ENCODE data around the gene SLC2A13. TPM values are rescaled to one million over a fixed set of nuclear protein-coding genes. Genes with fewer than 3 reads are reported as not detected.
A peak's percentile ranks its signal among the peaks of the same experiment; 100 is the strongest.

Gene SLC2A13
- polyA plus RNA-seq (ENCODE audit: insufficient read length in 4 of 4): 10 to 100 TPM; 11.7 to 17.8 (median 17.0) TPM

DNA sequence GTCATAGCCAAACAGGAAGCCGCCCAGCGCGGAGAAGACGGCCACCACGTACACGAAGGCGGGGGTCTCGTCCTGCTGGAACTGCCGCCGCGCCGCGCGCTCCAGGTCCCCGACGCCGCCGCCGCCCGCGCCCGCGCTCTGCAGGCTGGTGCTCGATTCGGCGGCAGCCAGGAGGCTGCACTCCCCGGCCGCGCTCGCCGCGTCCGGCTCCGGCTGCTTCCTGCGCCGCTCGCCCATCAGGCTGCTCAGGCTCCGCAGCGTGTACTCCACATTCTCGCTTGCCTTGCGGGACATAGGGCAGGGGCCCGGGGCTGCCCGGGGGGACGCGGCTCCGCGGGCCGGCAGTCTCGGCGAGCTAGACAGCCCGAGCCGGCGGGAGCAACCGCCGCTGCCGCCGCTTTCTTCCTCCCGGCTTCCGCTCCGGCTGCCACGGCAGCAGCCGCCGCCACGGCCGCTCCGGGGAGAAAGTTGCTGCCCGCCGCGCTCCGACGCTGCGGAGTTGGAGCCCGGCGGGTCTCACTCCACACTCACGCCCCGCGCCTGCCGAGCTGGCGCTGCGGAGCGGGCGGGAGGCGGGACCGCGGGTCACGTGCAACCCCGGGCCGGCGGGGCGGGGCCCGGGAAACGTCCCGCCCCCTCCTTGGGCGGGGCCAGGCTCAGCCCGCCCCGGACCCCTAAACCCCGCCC, at the start of gene SLC2A13:
Gene SLC2A13 (minus strand): TSS at position 567 of the 687 bp plus-strand sequence. CDS start 273 bp downstream, at position 294.
- DNase-seq (ENCODE audit: low read depth in 4 of 4, low spot score in 3 of 4): peak in 1 of 4 donors; percentile 64

DNA sequence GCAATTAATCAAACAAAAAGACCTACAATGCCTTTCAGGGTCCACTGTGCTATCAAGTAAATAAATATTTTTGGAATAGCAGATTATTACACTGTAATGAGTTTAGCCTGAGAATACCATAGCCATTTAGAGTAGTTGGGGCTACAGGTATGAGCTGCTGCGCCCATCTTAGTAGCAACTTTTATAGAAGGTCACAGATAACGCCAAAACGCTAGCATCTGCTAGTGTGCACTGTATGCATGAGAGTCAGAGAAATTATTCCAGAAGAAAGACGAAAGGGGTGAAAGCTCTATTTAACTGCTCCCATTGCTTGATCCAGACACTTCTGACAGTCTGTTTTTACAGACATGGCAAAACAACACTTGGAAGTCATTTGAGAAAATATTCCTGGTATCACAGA, 48.5 kb upstream of the SLC2A13 start:
- DNase-seq (ENCODE audit: low read depth in 4 of 4, low spot score in 3 of 4): no peak

DNA sequence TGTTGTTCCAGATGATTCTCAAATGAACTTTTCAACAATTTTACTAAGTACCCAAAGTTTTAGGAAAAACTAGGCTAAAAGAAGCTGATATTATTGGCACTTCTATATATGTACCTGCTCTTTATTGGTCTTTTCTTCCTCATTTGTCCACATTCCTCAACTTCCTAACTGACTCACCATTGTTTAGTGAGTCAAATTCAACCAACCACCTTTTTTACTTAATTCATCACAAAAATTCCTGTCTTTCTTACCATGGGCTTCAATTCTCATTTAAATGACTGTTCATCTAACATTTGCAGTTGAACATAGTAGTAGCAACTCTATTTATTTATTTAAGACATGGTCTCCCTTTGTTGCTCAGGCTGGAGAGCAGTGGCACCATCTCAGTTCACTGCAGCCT, 47.6 kb upstream of the SLC2A13 start:
- DNase-seq (ENCODE audit: low read depth in 4 of 4, low spot score in 3 of 4): no peak

DNA sequence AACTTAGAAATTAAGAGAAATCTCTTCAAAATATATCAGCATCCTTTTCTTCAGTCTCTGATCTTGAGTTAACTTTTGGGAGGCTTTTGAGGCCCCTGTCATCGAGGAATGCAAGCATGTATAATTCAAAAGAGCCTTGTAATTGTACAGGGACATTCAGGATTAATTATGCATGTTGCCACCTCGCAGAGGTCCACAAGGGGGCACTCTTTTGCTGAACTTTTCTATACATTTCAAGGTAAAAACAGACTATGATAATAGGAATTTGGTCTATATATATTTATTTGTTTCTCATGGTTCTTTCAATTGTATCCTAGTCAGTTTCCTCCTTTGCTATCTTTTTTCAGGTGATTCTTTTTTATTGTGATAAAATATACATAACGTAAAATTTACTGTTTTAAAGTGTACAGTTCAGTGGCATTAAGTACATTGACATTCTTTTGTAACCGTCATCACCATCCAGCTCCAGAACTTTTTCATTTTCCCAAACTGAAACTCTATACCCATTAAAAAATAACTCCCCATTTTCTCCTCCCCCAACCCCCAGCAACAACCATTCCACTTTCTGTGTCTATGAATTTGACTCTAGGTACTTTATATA, 47.0 kb upstream of the SLC2A13 start:
- peak in 3 of 4 donors; percentile 17 to 32 (median 25) for DNase-seq (ENCODE audit: low read depth in 4 of 4, low spot score in 3 of 4)

DNA sequence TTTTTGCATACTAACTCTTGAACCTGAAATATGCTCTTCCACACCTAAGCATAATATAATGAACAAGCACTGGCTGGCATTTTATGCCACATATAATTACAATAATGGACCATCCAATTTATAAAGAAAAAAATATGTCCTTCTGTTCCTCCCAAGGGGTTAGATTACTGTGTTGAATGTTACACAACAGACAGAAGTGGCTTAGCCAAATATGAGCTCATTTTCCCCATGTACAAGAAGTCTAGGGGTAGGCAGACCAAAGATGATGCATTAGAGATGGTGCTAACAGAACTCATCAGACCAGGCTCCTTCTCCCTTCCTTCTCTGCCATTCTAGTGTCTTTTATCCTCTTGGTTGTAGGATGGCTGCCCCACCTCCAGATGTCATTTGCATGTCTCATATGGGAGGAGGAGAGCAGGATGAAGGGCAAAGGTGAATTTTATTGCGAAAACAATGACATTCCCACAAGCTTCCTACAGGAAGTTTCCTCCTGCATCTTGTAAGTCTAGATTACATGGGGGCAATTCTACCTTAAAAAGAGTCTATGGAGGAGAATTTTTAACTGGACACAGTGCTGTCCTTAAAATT, 43.9 kb upstream of the SLC2A13 start:
- no peak for DNase-seq (ENCODE audit: low read depth in 4 of 4, low spot score in 3 of 4)

DNA sequence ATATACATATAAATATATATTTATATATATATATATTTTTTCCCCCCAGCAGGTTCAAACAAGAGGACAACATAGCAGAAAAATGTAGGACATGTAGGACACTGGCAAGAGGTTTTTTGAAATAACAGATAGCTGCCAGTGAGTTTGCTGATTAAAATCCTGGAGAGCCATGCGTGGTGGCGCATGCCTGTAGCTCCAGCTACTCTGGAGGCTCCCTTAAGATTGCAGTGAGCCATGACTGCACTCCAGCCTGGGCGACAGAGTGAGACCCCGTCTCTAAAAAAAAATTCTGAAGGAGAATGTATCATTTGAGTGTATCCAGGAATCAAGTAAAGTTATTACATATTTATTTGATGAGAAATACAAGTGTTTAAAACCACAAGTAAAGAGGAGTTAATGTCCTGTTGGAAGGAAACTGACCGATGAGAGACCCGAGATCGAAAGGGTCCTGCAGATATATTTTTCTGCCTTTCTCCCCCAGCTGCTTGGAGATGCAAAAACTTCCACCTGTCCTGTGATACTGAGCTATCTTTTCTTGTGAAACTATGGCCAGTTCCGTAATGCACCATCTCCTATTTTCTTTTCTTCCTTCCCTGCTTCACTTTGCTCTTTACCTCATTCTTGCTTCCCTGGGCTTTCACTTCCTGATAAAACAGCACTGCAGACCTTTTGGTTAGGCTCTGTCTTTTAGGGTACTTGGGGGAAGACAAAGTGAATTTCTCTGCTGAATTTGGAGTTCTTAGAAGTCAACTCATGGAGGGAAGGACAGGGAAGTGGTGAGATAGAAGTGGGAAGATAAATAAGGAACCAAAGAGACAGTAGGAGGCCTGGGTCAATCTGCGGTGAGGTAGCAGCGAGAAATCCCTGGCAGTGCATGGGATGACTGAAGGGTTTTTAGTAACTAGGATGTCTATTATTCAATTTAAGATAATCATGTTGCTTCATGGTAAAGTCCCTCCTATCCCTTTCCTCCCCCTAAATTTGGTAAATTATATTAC, 41.2 kb upstream of the SLC2A13 start:
- DNase-seq (ENCODE audit: low read depth in 4 of 4, low spot score in 3 of 4): peak in 1 of 4 donors; percentile 15

DNA sequence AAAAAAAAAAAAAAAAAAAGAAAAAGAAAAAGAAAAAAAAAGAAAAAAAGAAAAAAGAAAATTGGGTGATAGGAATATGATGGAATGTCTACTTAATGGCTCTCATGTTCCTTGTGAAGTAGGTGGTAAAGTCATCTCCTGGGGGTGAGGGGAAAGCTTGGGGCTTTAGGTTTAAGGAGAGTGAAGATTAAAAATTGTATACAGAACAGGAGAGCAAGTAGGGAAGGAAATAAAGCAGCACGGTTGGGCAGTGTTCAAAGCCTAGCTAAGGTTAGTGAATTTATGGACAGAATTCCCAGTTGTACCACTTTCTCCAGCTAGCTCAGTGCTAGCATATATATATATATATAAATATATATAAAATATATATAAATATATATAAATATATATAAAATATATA, 40.0 kb upstream of the SLC2A13 start:
- no peak for DNase-seq (ENCODE audit: low read depth in 4 of 4, low spot score in 3 of 4)

DNA sequence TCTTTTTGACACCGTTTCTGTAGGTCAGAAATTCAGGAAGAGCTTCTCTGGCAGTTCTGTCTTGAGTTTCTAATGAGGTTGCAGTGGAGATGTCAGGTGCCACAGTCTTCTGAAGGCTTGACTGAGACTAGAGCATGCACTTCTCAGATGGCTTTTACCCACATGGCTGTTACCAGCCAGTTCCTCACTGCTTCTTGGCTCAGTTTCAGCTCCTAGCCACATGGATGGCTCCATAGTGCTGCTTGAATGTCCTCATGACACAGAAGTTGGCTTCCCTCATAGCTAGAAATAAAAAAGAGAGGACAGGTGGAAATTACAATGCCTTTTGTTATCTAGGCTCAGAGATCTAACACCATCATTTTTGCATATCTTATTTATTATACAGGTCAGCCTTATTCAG, 38.1 kb upstream of the SLC2A13 start:
- DNase-seq (ENCODE audit: low read depth in 4 of 4, low spot score in 3 of 4): no peak

DNA sequence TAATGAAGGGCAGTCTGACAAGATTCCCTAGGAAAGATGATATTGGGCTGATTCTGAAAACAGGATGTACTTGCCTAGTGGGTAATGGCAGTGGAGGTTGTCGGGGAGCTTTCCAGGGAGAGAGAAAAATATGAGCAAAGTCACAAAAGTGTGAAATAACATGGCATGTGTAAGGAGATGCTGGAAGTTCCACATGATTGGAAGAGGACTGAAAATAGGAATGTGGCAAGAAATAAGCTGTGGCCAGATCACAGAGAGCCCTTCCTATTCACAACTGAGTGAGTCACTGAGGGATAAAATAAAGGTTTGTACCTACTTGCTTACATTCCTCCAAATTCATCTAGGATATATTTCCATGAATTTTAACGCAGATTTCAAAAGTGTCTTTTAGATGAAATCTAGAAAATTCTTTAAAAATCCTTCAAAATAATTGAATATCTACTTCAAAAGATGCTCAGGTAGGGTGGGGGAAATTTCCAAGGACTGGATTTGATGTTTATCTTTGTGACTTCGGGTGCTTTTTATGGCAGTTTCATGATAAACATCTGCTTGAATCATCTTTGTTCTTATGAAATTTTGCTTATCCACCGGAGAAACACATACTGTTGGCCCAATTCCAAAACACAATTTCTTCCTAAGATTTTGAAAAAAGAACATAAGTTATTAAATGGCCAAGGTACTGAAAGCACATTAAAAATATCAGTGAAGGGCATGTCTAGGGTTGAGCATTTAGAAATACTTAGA, 36.3 kb upstream of the SLC2A13 start:
- DNase-seq (ENCODE audit: low read depth in 4 of 4, low spot score in 3 of 4): no peak

DNA sequence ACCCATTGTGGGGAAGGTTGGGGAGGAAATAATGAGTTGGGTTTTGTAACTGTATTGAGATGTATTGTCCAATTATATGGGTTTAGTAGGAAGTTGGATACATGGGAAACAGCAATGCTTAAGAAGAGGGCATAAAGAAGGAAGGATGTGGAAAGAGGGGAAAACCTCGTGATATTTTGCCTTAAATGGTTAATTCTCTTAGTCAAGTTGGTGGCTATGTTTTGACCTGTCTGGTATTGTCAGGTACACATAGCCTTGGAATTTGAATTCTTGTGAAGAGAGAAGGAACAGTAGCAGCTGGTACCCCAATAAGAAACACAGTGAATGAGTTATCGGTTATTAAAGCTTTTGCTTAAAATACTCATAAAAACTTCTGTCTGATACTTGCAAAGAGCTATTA, 32.6 kb upstream of the SLC2A13 start:
- no peak for DNase-seq (ENCODE audit: low read depth in 4 of 4, low spot score in 3 of 4)

DNA sequence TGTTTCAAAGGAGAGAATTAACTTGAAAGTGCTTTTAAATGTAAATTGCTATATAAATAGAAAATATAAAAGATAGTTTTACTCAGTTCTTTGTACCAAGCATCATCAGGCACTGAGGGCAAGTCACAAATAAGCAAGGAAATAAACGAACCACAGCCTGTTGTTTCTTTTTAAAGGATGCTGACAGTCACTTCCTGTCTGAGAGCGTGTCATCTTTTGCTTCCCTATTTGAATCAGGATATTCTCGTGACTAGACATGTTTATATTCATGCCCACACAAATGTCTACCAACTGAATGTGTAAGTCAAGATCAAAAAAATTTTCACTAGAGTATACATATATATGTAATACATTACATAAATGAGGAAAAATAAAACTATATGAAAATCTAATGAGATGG, 31.4 kb upstream of the SLC2A13 start:
- DNase-seq (ENCODE audit: low read depth in 4 of 4, low spot score in 3 of 4): no peak

DNA sequence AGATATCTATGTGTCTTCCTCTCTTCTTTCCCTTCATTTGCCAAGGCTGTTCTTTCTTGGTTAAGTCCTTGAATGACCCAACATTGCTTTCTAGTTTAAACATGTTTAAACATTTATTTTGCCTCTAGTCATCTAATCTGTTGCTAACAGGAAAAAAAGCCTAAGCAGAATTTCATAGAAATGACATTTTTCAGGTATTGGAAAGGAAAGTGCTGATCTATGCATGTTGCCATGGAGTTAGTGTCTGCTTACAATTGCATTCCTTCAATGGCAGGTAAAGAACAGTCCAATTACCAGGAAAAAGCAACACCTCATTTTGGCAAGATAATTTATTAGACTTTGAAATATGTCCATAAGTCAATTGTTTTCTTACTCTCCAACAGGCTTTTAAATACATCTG, 21.5 kb upstream of the SLC2A13 start:
- no peak for DNase-seq (ENCODE audit: low read depth in 4 of 4, low spot score in 3 of 4)

DNA sequence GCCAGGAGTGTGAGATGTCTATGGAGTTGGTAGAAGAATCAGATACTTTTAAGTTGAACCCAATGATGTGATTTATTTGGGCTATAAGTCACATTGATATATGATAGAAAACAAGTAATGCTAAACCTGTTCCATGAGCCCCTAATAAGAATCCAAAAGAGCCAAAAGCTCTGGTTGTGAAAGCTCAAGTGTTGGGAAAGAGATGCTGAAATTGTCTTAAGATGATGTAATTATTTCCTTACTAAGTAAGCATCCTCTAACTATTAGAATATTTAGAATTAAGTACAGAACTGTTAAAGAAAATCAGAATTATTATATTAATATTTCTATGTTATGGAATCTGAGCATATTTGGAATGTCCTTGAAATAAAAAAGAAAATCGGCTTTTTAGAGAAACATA, 17.6 kb upstream of the SLC2A13 start:
- DNase-seq (ENCODE audit: low read depth in 4 of 4, low spot score in 3 of 4): no peak

DNA sequence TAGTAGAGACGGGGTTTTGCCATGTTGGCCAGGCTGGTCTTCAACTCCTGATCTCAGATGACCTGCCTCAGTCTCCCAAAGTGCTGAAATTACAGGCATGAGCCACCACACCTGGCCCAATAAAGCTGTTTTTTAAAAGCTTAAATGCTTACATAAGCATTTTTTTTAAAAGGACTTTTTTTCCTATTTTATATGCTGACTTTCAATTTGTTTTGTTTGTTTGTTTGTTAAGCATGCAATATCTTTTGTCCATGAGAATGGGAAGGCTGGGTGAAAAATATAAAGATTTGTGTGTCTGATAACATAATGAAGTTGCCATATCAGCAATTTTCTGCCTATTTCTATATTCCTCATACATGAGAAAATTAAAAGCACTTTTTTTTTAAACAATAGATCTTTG, 17.0 kb upstream of the SLC2A13 start:
- no peak for DNase-seq (ENCODE audit: low read depth in 4 of 4, low spot score in 3 of 4)

DNA sequence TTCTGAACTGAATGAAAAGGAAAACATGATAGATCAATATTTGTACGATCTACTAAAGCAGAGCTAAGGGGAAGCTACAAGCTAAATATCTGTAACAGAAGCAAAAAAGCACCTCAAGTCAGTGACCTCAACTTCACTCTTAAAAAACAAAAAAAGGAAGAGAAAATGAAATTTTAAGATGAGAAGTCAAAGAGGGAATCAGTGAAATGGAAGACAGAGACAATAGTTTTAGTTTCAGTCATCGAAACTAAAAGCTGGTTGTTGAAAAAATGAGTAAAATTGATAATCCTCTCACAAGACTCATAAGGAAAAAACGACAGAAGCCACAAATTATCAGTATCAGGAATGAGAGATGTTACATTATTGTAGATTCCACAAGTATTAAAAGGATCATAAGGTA, 11.9 kb upstream of the SLC2A13 start:
- DNase-seq (ENCODE audit: low read depth in 4 of 4, low spot score in 3 of 4): no peak

DNA sequence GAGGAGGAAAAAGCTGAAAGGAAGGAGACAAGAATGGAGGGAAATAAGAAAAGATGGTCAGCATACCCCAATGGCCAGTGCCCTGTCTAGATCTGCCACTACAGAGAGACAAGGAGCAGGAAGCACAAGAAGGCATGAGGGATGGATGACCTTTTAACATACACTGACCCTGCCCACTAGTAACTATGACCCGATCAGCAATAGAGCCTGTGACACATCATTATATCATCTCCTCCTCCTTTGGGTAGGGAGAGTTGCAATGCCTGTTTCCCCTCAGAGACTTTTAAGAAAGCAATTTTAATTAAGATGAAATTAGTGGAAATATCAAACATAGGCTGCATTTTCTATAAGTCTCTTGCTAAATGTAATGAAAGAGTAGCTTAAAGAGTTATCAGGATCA, 4.7 kb upstream of the SLC2A13 start:
- no peak for DNase-seq (ENCODE audit: low read depth in 4 of 4, low spot score in 3 of 4)

DNA sequence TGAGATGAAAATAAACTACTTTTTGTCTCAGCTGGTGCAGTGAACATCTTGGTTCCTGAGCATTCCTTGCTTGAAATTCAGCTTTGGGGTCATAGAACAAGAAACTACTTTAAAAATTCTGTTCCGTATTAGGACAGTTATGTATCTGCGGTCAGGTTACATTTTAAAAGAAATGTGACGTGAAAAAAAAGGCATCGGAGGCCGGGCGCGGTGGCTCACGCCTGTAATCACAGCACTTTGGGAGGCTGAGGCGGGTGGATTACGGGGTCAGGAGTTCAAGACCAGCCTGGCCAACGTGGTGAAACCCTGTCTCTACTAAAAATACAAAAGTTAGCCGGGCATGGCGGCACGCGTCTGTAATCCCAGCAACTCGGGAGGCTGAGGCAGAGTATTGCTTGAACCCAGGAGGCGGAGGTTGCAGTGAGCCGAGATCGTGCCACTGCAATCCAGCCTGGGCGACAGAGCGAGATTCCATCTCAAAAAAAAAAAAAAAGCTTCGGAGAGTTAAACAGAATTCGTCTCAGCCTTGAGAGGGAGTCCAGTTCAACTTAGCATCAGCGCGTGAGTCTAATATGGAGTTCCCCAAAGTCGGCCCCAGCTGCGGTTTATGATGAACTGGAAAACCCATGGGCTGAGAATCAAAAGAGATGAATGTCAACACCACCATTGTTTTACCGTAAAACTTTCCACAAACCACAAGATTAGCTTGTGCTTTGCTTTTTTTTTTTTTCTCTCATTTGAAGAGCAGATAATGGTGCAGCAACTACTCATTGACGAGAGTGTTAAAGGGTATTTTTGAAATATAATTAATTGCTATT, 2.1 kb upstream of the SLC2A13 start:
- no peak for DNase-seq (ENCODE audit: low read depth in 4 of 4, low spot score in 3 of 4)

DNA sequence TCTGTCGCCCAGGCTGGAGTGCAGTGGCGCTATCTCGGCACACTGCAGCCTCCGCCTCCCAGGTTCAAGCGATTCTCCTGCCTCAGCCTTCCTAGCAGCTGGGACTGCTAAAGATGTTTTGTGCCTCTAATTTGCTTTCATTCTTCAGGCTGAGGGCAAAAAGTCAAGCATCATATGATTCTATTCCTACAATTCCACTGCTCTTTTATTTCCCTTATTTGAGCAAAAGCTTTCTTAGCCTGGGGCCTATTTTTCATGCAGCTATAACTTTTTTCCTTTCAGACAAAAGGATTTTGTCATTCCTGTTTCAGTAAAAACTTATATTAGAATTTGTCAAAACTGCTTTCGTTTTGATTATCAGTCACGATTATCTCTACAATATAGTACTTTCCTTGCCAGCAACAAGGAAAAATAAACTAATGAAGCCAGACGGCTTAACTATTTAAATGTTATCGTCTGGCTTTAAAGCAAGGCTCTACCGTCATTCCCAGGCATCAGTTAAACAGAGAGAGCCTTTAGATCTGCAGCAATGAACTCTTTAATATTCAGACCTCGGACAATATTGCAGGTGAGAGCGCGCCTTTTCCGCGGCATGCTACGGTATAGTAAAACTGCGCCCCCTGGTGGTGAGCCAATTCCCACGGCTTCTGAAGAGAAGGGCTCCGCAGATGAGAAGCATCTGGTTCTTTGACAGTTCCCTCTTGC, 1.4 kb upstream of the SLC2A13 start:
- peak; percentile 77 to 82 (median 77) for DNase-seq (ENCODE audit: low read depth in 4 of 4, low spot score in 3 of 4)

DNA sequence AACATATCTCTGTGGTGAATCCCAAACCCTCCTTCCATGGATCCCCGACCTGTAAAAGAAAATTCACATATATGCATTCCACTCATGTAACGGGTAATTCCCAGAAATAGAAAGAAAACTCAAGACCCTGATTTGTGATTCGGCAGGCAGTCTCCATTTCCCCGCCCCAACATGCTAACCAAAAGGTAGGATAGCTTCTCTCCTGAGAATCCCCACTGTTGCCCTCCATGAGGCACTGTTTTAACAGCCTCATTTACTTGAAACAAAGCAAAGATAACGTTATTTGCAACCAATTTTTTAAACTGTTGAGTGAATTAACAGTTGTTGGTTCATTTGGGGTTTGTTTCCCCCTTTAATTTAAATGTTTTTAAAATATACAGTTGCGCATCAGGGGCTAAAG, 774 bp upstream of the SLC2A13 start:
- no peak for DNase-seq (ENCODE audit: low read depth in 4 of 4, low spot score in 3 of 4)
